ENCODE results near the gene KLHL3. TPM values are rescaled to one million over a fixed set of nuclear protein-coding genes. Genes with fewer than 3 reads are reported as not detected.

Gene KLHL3
- total and polyA plus RNA-seq, 9 of the 15 experiments (the other 6 are each of a cell fraction or from before 2014, with no cell fraction given), result under 0.01 to 1.5 (median 0.22) TPM

DNA sequence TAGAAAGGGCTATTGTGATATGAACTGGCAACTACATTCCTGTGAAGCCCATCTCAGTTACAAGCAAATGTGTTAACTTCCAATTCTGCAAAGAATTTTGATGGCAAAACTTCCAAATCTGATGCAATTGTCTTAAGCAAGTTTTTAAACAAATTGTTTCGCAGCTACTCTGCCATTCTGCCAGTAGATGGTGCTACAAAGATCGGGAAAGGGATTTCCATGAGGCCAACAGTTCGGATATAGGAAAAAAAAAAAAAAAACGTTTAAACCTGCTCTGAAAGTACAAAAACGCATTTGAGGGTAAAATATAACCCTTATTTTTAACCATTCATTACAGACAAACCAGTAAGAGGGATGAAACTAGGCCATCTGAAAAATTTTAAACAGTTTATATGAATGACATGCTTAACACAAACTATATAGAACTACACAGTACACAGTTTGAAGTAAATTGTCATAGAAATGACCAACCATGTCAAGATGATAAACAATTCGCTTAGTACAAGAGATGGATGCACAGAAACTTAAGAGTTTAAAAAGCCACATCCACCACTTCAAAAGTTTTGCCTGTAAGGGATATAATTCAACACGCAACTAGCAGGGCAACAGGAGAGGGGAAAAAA is 16.1 kb upstream of the KLHL3 start (continued):
- TF ChIP-seq, protein P1, sequence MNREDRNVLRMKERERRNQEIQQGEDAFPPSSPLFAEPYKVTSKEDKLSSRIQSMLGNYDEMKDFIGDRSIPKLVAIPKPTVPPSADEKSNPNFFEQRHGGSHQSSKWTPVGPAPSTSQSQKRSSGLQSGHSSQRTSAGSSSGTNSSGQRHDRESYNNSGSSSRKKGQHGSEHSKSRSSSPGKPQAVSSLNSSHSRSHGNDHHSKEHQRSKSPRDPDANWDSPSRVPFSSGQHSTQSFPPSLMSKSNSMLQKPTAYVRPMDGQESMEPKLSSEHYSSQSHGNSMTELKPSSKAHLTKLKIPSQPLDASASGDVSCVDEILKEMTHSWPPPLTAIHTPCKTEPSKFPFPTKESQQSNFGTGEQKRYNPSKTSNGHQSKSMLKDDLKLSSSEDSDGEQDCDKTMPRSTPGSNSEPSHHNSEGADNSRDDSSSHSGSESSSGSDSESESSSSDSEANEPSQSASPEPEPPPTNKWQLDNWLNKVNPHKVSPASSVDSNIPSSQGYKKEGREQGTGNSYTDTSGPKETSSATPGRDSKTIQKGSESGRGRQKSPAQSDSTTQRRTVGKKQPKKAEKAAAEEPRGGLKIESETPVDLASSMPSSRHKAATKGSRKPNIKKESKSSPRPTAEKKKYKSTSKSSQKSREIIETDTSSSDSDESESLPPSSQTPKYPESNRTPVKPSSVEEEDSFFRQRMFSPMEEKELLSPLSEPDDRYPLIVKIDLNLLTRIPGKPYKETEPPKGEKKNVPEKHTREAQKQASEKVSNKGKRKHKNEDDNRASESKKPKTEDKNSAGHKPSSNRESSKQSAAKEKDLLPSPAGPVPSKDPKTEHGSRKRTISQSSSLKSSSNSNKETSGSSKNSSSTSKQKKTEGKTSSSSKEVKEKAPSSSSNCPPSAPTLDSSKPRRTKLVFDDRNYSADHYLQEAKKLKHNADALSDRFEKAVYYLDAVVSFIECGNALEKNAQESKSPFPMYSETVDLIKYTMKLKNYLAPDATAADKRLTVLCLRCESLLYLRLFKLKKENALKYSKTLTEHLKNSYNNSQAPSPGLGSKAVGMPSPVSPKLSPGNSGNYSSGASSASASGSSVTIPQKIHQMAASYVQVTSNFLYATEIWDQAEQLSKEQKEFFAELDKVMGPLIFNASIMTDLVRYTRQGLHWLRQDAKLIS (CRISPR knock-in tag; IDR thresholded peaks at IDR 0.05), result no peak
- peak; percentile 70 for TF ChIP-seq ATF3 (IDR thresholded peaks at IDR 0.05)
- no peak for TF ChIP-seq ATF3 (CRISPR knock-in tag; conservative IDR thresholded peaks at IDR 0.05)
- TF ChIP-seq NELFE (IDR thresholded peaks at IDR 0.05; ENCODE audit: insufficient read depth, insufficient read length), result no peak
- peak; percentile 75 for TF ChIP-seq MYC (IDR thresholded peaks at IDR 0.05; ENCODE audit: low read depth, low read length)
- TF ChIP-seq MYC (CRISPR knock-in tag; IDR thresholded peaks at IDR 0.05; ENCODE audit: borderline replicate concordance, low read depth), result no peak
- TF ChIP-seq JUND (IDR thresholded peaks at IDR 0.05; ENCODE audit: borderline replicate concordance, low read depth, low read length), result peak; percentile 19; the same call in 1 of the 2 replicates
- no peak for TF ChIP-seq JUND (tag; IDR thresholded peaks at IDR 0.05; ENCODE audit: borderline replicate concordance, low read depth, low read length)
- no peak for TF ChIP-seq PRMT5 (CRISPR knock-in tag; IDR thresholded peaks at IDR 0.05)
- TF ChIP-seq POU5F1 (IDR thresholded peaks at IDR 0.05; ENCODE audit: borderline replicate concordance, low read depth, low read length, partially characterized antibody), result no peak
- TF ChIP-seq BRD9 (IDR thresholded peaks at IDR 0.05; ENCODE audit: low read depth, partially characterized antibody), result peak; percentile 77
- TF ChIP-seq, protein P2, sequence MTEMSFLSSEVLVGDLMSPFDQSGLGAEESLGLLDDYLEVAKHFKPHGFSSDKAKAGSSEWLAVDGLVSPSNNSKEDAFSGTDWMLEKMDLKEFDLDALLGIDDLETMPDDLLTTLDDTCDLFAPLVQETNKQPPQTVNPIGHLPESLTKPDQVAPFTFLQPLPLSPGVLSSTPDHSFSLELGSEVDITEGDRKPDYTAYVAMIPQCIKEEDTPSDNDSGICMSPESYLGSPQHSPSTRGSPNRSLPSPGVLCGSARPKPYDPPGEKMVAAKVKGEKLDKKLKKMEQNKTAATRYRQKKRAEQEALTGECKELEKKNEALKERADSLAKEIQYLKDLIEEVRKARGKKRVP (CRISPR knock-in tag; IDR thresholded peaks at IDR 0.05), result peak; percentile 78
- TF ChIP-seq THRB (CRISPR knock-in tag; conservative IDR thresholded peaks at IDR 0.05), result no peak
- no peak for TF ChIP-seq SMC3 (conservative IDR thresholded peaks at IDR 0.05; ENCODE audit: insufficient read depth, low read depth, low read length)
- no peak for TF ChIP-seq MAFF (IDR thresholded peaks at IDR 0.05; ENCODE audit: low read length)
- TF ChIP-seq BDP1 (IDR thresholded peaks at IDR 0.05; ENCODE audit: insufficient read depth, insufficient read length), result no peak
- TF ChIP-seq NBN (IDR thresholded peaks at IDR 0.05; ENCODE audit: low read depth), result peak; percentile 61; the same call in 1 of the 2 replicates
- TF ChIP-seq, protein P3, sequence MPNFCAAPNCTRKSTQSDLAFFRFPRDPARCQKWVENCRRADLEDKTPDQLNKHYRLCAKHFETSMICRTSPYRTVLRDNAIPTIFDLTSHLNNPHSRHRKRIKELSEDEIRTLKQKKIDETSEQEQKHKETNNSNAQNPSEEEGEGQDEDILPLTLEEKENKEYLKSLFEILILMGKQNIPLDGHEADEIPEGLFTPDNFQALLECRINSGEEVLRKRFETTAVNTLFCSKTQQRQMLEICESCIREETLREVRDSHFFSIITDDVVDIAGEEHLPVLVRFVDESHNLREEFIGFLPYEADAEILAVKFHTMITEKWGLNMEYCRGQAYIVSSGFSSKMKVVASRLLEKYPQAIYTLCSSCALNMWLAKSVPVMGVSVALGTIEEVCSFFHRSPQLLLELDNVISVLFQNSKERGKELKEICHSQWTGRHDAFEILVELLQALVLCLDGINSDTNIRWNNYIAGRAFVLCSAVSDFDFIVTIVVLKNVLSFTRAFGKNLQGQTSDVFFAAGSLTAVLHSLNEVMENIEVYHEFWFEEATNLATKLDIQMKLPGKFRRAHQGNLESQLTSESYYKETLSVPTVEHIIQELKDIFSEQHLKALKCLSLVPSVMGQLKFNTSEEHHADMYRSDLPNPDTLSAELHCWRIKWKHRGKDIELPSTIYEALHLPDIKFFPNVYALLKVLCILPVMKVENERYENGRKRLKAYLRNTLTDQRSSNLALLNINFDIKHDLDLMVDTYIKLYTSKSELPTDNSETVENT (CRISPR knock-in tag; IDR thresholded peaks at IDR 0.05), result no peak
- 0 out of 2 replicates have a peak, but pooled peaks have one; percentile 25 for TF ChIP-seq SMARCA4 (IDR thresholded peaks at IDR 0.05)
- TF ChIP-seq ZNF121 (CRISPR knock-in tag; conservative IDR thresholded peaks at IDR 0.05), result no peak
